ENCODE data around the gene GCNA. TPM values are rescaled to one million over a fixed set of nuclear protein-coding genes. Genes with fewer than 3 reads are reported as not detected.

The GCNA gene
- total RNA-seq, 1 experiment from 2014 or later, result 0.98 TPM

DNA sequence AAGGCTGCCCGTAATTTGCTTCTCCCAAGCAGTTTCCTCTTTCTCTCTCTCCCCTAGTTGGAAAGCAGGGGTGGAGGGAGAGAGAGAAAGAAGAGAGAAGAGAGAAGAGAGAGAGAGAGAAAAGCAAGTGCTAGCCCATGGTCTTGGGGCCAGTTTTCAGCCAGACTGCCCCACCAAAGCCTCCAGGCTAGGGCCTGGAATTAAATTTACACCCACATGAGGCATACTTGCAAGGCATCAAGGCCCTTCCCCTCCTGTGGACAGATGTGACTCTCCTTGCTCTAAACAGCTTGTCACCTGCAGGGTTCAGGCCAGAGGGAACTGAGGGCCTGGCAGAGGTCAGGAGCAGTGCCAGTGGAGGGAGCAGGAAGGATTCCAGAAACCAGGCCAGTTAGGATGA, 41.7 kb downstream of the GCNA start:
- no peak for ATAC-seq
- H3K9me3 ChIP-seq (ENCODE audit: control insufficient read depth in 1 of 2, insufficient read depth in 1 of 2, low read depth in 1 of 2, low read length in 2 of 2), result no peaks in the 10 kb centered on the region
- TF ChIP-seq ATF3 (IDR thresholded peaks at IDR 0.05) (no peak), EZH2 (IDR thresholded peaks at IDR 0.05) (no peak), CBX3 (IDR thresholded peaks at IDR 0.05; ENCODE audit: low read depth) (no peak), EGR1 (IDR thresholded peaks at IDR 0.05; ENCODE audit: low read depth) (no peak), JUND (IDR thresholded peaks at IDR 0.05) (no peak), CEBPB (IDR thresholded peaks at IDR 0.05; ENCODE audit: low read depth) (no peak), ZNF274 (IDR thresholded peaks at IDR 0.05; ENCODE audit: low read depth, low read length) (no peak), SIN3A (IDR thresholded peaks at IDR 0.05; ENCODE audit: low read depth) (no peak), SRF (IDR thresholded peaks at IDR 0.05; ENCODE audit: low read depth) (no peak)
- TF ChIP-seq, protein P1, sequence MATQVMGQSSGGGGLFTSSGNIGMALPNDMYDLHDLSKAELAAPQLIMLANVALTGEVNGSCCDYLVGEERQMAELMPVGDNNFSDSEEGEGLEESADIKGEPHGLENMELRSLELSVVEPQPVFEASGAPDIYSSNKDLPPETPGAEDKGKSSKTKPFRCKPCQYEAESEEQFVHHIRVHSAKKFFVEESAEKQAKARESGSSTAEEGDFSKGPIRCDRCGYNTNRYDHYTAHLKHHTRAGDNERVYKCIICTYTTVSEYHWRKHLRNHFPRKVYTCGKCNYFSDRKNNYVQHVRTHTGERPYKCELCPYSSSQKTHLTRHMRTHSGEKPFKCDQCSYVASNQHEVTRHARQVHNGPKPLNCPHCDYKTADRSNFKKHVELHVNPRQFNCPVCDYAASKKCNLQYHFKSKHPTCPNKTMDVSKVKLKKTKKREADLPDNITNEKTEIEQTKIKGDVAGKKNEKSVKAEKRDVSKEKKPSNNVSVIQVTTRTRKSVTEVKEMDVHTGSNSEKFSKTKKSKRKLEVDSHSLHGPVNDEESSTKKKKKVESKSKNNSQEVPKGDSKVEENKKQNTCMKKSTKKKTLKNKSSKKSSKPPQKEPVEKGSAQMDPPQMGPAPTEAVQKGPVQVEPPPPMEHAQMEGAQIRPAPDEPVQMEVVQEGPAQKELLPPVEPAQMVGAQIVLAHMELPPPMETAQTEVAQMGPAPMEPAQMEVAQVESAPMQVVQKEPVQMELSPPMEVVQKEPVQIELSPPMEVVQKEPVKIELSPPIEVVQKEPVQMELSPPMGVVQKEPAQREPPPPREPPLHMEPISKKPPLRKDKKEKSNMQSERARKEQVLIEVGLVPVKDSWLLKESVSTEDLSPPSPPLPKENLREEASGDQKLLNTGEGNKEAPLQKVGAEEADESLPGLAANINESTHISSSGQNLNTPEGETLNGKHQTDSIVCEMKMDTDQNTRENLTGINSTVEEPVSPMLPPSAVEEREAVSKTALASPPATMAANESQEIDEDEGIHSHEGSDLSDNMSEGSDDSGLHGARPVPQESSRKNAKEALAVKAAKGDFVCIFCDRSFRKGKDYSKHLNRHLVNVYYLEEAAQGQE (IDR thresholded peaks at IDR 0.05; ENCODE audit: low read depth), result no peak
- DNase-seq (ENCODE audit: low read depth, low spot score), result no peak
- H3K27ac ChIP-seq (ENCODE audit: low read depth, low read length), result no peak overlapping the region
- H3K4me2 ChIP-seq (ENCODE audit: low read length), result no peak overlapping the region
- no peaks in the 10 kb centered on the region for H4K20me1 ChIP-seq (ENCODE audit: insufficient read depth)
- ChIA-PET POLR2A (no interaction called here), CTCF (no interaction called here), RAD21 (ENCODE audit: low non-redundant PET in 1 of 2, low total read pairs in 2 of 2, uncharacterized antibody in 2 of 2, unreplicated experiment in 2 of 2) (no interaction called here)
- no peaks in the 10 kb centered on the region for H3K27me3 ChIP-seq (ENCODE audit: insufficient read depth, low read length)
- no peaks in the 10 kb centered on the region for H3K36me3 ChIP-seq (ENCODE audit: control insufficient read depth in 1 of 2, insufficient read depth in 2 of 2, low read length in 2 of 2)
- BruUV-seq (replicated peaks), result no TSS peak
- H2AFZ ChIP-seq (ENCODE audit: low read depth, low read length, poor library complexity, severe bottlenecking), result no peak overlapping the region
- peaks cover 9 to 19% of the 10 kb centered on the region in 2 experiments for H3K4me1 ChIP-seq (ENCODE audit: control insufficient read depth in 1 of 2, insufficient read depth in 2 of 2, low read length in 2 of 2)
- no peak overlapping the region for H3K9ac ChIP-seq (ENCODE audit: low read length)
- intact Hi-C loops (cut with micrococcal nuclease), result no loop called here
- no peaks in the 10 kb centered on the region for H3K79me2 ChIP-seq (ENCODE audit: insufficient read depth, low read length)
- no peaks in the 10 kb centered on the region for H3K9me2 ChIP-seq (ENCODE audit: insufficient read depth)
- H3K4me3 ChIP-seq (replicated peaks in 1 of 2; ENCODE audit: low read depth in 1 of 2, low read length in 2 of 2), result no peak overlapping the region

All from HCT116 (cell line).